GM12801 (cell line): Measurements from ENCODE around the gene RSPRY1.

ENCODE experiments used
- TF ChIP-seq, protein P1 (sequence below): IDR thresholded peaks from one replicate; pipeline ENCODE4 v1.5.1; 2011; ENCODE audit warnings: control low read depth; ENCODE audit not compliant: insufficient read length; ENCODE audit errors: extremely low read depth

RSPRY1 gene

DNA sequence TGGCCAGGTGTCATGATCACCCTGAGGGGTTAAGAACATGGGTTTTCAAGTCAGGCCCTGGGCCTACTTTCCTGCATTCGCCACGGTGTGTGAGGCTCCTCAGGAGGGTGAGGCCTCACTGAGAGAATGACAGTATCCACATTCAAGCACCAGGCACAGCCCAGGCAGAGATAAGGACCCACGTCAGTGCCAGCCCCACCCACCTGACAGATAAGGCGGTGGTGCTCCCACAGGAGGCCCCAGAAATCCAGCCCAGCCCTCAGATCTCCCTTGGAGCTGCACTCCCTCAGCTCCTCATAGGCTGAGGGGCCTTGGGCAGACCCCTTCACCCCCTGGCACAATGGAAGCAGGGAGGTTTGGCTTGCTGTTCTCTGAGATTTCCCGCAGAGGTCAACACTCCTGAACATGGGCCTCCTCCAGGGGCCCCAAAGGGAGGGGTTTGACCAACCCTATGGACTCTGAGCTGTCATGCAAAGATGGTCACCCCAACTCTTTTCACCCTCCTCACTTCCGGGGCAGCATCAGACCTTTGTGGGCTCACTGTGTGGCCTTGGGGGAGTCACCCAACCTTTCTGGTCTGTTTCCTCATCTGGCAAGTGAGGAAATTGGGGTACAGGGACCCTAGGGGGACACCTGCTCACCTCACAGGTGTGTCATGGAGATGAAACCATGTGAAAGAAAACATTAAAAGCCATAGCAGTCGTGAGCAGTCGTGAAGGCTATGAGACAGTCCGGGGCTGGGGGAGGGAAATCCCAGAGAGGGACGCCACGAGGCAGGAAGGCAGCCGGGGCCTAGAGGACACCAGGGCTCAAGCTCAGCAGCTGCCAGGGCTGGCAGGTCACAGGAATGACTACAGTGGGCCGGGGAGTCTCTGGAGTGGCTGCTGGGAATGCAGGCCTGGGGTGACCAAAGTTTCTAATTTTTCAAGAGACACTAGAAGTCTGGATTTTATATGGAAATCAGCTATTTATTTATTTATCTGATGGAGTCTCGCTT, 83.0 kb downstream of the RSPRY1 start:
- TF ChIP-seq, protein P1, sequence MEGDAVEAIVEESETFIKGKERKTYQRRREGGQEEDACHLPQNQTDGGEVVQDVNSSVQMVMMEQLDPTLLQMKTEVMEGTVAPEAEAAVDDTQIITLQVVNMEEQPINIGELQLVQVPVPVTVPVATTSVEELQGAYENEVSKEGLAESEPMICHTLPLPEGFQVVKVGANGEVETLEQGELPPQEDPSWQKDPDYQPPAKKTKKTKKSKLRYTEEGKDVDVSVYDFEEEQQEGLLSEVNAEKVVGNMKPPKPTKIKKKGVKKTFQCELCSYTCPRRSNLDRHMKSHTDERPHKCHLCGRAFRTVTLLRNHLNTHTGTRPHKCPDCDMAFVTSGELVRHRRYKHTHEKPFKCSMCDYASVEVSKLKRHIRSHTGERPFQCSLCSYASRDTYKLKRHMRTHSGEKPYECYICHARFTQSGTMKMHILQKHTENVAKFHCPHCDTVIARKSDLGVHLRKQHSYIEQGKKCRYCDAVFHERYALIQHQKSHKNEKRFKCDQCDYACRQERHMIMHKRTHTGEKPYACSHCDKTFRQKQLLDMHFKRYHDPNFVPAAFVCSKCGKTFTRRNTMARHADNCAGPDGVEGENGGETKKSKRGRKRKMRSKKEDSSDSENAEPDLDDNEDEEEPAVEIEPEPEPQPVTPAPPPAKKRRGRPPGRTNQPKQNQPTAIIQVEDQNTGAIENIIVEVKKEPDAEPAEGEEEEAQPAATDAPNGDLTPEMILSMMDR = no peak

- TF ChIP-seq, protein P1 = no peak
Observed at GRCh38 chr16:57270221-57271062, 84.3 kb downstream of the RSPRY1 start.

GRCh38 chr16:57271063-57271345, 84.9 kb downstream of the RSPRY1 start:
- TF ChIP-seq, protein P1 = no peak

- TF ChIP-seq, protein P1 = no peak
Observed at GRCh38 chr16:57271867-57272495, 85.9 kb downstream of the RSPRY1 start.

DNA sequence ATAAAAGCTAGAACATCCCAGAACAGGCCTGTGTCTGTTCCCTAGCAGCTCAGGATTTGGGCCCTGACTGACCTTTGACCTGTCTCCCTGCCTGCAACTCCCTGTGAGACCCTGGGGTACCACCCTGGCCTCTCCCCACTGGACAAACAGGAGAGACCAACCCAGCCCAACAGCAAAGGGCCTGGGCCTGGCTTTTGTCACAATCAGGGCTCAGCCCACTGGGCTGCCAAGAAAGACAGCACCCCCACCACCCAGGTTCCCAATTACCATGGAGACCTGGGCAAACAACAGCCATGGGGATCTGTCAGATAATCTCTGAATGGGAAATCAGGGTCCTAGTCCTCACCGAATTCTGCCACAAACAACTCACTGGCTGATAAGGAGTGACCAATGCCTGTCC, 87.2 kb downstream of the RSPRY1 start:
- TF ChIP-seq, protein P1 = no peak

- TF ChIP-seq, protein P1 = no peak
Observed at GRCh38 chr16:57273826-57274225, 87.7 kb downstream of the RSPRY1 start.

- TF ChIP-seq, protein P1 = no peak
Observed at GRCh38 chr16:57276596-57276995, 90.5 kb downstream of the RSPRY1 start.
